Ishikawa (cell line): Measurements from ENCODE around the gene PRKN.

ENCODE experiments used
- CEBPB ChIP-seq: IDR thresholded peaks from 2 replicates; pipeline ENCODE4 v1.6.1; 2012
- CREB1 ChIP-seq: IDR thresholded peaks from 2 replicates; pipeline ENCODE4 v1.6.1; 2012; ENCODE audit warnings: low read depth
- EGR1 ChIP-seq: IDR thresholded peaks from 2 replicates; pipeline ENCODE4 v1.6.1; 2012
- EP300 ChIP-seq: IDR thresholded peaks from 2 replicates; pipeline ENCODE4 v1.6.1; 2012; ENCODE audit warnings: borderline replicate concordance
- FOXM1 ChIP-seq: IDR thresholded peaks from 2 replicates; pipeline ENCODE4 v1.6.1; 2012; ENCODE audit warnings: low read depth, borderline replicate concordance
- NFIC ChIP-seq: IDR thresholded peaks from 2 replicates; pipeline ENCODE4 v1.6.1; 2012
- RAD21 ChIP-seq: IDR thresholded peaks from 2 replicates; pipeline ENCODE4 v1.6.1; 2012; ENCODE audit warnings: low read depth
- TAF1 ChIP-seq: IDR thresholded peaks from 2 replicates; pipeline ENCODE4 v1.6.1; 2012; ENCODE audit warnings: low read depth, mild to moderate bottlenecking
- TCF12 ChIP-seq: IDR thresholded peaks from 2 replicates; pipeline ENCODE4 v1.6.1; 2012; ENCODE audit warnings: low read depth
- TEAD4 ChIP-seq: IDR thresholded peaks from 2 replicates; pipeline ENCODE4 v1.6.1; 2012
- YY1 ChIP-seq: IDR thresholded peaks from 2 replicates; pipeline ENCODE4 v1.6.1; 2012; ENCODE audit warnings: low read depth
- ZBTB7A ChIP-seq: IDR thresholded peaks from 2 replicates; pipeline ENCODE4 v1.6.1; 2012; ENCODE audit warnings: low read depth
- TF ChIP-seq, protein P1 (sequence below): IDR thresholded peaks from 2 replicates; pipeline ENCODE4 v1.6.1; 2012
- TF ChIP-seq, protein P2 (sequence below): IDR thresholded peaks from 2 replicates; pipeline ENCODE4 v1.6.1; 2012
- TF ChIP-seq, protein P3 (sequence below): IDR thresholded peaks from 2 replicates; pipeline ENCODE4 v1.6.1; 2012; ENCODE audit warnings: low read depth, mild to moderate bottlenecking

PRKN gene

DNA sequence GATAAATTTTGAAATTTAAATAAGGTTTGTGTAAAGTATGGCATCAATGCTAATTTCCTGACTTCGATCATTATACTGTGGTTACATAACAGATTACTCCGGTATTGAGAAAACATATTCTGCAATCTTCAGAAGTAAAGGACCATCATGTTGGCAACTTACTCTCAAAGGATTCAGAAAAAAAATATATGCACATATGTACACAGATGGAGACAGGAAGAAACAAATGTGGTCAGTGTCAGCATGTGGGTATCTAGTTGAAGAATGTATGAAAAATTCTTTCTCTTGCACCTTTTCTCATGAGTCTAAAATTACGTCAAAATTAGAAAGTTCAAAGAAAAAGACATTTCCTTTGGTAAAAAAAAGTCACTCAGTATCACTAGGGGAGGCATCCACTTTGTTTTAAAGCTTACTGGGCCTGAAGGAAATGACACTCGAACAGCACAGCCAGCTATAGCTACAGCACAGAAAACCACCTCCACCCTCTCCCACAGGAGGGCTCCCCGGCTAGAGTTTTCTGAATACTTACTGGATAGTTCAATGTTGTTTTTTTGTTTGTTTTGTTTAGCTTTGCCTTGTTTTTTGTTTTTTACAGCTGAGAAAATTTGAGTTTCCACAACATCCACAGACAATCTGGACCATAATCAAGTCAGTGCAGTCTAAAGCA lies 1136.5 kb downstream of the PRKN start:
- no peak for TF ChIP-seq TEAD4
- no peak for TF ChIP-seq RAD21
- no peak for TF ChIP-seq YY1
- TF ChIP-seq, protein P1, sequence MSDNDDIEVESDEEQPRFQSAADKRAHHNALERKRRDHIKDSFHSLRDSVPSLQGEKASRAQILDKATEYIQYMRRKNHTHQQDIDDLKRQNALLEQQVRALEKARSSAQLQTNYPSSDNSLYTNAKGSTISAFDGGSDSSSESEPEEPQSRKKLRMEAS = no peak
- TF ChIP-seq EP300 = no peak
- TF ChIP-seq EGR1 = no peak
- no peak for TF ChIP-seq TCF12
- no peak for TF ChIP-seq ZBTB7A
- TF ChIP-seq, protein P2, sequence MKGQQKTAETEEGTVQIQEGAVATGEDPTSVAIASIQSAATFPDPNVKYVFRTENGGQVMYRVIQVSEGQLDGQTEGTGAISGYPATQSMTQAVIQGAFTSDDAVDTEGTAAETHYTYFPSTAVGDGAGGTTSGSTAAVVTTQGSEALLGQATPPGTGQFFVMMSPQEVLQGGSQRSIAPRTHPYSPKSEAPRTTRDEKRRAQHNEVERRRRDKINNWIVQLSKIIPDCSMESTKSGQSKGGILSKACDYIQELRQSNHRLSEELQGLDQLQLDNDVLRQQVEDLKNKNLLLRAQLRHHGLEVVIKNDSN = no peak
- no peak for TF ChIP-seq NFIC
- TF ChIP-seq TAF1 = no peak
- TF ChIP-seq, protein P3, sequence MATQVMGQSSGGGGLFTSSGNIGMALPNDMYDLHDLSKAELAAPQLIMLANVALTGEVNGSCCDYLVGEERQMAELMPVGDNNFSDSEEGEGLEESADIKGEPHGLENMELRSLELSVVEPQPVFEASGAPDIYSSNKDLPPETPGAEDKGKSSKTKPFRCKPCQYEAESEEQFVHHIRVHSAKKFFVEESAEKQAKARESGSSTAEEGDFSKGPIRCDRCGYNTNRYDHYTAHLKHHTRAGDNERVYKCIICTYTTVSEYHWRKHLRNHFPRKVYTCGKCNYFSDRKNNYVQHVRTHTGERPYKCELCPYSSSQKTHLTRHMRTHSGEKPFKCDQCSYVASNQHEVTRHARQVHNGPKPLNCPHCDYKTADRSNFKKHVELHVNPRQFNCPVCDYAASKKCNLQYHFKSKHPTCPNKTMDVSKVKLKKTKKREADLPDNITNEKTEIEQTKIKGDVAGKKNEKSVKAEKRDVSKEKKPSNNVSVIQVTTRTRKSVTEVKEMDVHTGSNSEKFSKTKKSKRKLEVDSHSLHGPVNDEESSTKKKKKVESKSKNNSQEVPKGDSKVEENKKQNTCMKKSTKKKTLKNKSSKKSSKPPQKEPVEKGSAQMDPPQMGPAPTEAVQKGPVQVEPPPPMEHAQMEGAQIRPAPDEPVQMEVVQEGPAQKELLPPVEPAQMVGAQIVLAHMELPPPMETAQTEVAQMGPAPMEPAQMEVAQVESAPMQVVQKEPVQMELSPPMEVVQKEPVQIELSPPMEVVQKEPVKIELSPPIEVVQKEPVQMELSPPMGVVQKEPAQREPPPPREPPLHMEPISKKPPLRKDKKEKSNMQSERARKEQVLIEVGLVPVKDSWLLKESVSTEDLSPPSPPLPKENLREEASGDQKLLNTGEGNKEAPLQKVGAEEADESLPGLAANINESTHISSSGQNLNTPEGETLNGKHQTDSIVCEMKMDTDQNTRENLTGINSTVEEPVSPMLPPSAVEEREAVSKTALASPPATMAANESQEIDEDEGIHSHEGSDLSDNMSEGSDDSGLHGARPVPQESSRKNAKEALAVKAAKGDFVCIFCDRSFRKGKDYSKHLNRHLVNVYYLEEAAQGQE = no peak
- TF ChIP-seq CEBPB = no peak
- no peak for TF ChIP-seq CREB1
- TF ChIP-seq FOXM1 = no peak

DNA sequence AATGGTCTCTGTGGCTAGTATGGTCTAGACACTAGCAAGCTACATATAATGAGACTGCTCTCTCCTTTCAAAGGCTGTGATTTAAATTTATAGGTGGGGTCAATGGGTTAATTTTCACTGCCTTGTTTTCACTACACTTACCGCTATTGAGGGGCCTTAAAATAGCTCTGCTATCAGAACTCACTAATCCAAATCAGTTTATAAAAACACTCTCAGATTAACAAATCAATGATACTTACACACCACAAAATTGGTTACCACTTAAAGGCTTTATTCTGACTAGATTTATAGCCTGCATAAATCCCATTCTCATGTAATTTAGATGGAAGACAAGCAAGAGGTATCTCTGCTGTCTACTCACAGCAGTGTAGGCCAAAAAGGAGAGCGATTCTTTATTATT lies 1140.7 kb downstream of the PRKN start:
- TF ChIP-seq ZBTB7A (no peak), RAD21 (no peak), TEAD4 (no peak), FOXM1 (no peak), EGR1 (no peak), TCF12 (no peak), YY1 (no peak), NFIC (no peak), EP300 (no peak), TAF1 (no peak), CEBPB (no peak), CREB1 (no peak)
- TF ChIP-seq, protein P3 = no peak
- TF ChIP-seq, protein P1 = no peak
- TF ChIP-seq, protein P2 = no peak

DNA sequence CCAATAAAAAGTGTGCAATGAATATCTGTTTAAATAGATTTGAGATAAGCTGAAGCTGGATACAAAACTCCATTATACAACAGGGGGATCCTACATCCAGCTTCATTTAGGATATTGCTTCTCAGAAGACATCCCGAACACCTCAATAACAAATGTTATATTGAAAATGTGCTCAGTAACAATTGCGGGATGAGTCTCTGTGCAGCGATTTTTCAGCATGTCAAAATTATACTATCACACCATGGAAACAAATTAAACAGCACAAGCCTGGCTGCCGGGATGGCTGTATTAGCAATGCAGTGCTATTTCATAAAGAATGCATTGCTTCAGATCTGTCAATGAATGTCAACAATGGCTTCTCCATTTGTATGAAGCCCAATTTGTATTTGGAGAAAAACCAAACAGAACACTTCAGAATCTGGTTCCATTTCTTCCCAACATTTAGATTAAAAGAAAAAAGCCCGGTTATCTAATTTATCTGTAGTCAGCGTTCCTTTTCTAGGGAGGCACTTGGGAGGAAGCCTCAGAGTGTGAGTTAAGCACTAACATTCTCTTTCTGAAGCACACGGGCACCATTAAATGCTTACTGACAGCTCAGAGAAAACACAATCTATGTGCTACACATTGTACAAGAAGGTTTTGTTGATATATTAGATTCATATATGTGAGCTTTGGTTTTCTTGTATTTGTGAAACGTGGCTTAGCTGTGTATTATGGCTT lies 1142.8 kb downstream of the PRKN start:
- TF ChIP-seq RAD21 = no peak
- TF ChIP-seq CREB1 = no peak
- TF ChIP-seq FOXM1 = no peak
- no peak for TF ChIP-seq TAF1

DNA sequence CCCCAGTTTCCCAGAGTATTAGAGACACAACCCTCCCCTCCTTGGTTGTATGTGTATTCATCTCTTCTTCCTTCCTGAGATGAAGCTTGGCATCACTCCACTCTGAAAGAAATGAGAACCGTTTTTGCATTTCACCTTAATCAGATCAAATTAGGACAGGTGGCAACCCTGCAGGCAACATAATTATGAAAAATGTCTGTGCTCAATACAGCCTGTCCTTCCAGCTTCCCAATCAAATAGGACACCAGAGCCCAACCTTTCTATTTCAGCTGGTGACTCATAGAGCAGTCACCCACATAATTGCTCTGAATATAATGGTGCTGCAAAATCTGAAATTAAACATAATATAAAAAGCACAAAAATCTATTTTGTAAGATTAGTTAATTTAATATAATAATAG lies 1143.5 kb downstream of the PRKN start:
- TF ChIP-seq, protein P1 = no peak
- TF ChIP-seq, protein P2 = no peak
- TF ChIP-seq EGR1 (no peak), RAD21 (no peak), TEAD4 (no peak), EP300 (no peak), NFIC (no peak), TAF1 (no peak), TCF12 (no peak), YY1 (no peak), ZBTB7A (no peak), CEBPB (no peak), FOXM1 (no peak)
- TF ChIP-seq, protein P3 = no peak
